ENCODE data around the gene SV2B.

SV2B gene

DNA sequence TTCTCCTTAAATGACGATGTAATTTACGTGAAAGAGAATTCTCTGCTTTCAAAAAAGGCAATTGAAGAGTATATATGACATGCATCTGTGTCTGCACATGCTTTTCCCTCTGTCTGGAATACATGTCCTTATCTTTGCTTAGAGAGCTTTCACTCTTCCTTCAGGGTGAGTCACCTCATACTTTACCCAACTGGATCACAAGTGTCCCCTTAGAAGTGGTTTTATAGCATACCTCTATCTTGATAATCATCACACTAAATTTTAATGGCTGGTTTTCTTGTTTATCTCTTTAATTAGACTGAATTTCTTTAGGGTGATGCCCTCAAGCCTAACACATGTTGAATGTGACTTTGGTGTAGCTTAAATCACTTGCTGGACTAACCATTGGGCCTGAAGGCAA lies 178.9 kb downstream of the SV2B start:
- no peak for TF ChIP-seq TAF1 (IDR thresholded peaks at IDR 0.05; ENCODE audit: borderline replicate concordance, insufficient read depth, low read length)

DNA sequence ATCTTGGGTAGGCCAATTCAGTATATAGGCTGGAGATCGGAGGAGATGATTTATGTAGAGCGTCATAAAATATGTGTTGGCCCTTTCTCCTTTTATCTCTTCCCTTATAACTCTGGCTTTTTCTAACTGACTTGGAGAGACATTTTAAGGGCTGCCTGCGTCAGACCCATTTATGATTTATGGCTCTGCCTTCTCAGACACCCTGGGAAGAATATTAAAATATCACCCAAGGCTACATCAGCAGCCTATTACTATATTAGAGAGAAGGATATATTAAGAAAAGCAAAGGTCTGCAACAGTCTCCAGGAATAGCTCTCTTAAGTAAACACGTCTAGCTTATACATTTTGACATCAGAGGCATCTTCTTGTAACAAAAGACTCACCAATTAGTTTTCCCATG lies 179.4 kb downstream of the SV2B start:
- TF ChIP-seq TAF1 (IDR thresholded peaks at IDR 0.05; ENCODE audit: borderline replicate concordance, insufficient read depth, low read length) (no peak), FOXP2 (optimal IDR thresholded peaks at IDR 0.05; ENCODE audit: borderline replicate concordance, extremely low read depth, extremely low read length, insufficient read depth) (no peak), POLR2AphosphoS5 (IDR thresholded peaks at IDR 0.05; ENCODE audit: low read depth, low read length) (no peak), SIN3A (IDR thresholded peaks at IDR 0.05; ENCODE audit: borderline replicate concordance, insufficient read depth, low read length) (no peak)
- TF ChIP-seq, protein P1, sequence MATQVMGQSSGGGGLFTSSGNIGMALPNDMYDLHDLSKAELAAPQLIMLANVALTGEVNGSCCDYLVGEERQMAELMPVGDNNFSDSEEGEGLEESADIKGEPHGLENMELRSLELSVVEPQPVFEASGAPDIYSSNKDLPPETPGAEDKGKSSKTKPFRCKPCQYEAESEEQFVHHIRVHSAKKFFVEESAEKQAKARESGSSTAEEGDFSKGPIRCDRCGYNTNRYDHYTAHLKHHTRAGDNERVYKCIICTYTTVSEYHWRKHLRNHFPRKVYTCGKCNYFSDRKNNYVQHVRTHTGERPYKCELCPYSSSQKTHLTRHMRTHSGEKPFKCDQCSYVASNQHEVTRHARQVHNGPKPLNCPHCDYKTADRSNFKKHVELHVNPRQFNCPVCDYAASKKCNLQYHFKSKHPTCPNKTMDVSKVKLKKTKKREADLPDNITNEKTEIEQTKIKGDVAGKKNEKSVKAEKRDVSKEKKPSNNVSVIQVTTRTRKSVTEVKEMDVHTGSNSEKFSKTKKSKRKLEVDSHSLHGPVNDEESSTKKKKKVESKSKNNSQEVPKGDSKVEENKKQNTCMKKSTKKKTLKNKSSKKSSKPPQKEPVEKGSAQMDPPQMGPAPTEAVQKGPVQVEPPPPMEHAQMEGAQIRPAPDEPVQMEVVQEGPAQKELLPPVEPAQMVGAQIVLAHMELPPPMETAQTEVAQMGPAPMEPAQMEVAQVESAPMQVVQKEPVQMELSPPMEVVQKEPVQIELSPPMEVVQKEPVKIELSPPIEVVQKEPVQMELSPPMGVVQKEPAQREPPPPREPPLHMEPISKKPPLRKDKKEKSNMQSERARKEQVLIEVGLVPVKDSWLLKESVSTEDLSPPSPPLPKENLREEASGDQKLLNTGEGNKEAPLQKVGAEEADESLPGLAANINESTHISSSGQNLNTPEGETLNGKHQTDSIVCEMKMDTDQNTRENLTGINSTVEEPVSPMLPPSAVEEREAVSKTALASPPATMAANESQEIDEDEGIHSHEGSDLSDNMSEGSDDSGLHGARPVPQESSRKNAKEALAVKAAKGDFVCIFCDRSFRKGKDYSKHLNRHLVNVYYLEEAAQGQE (IDR thresholded peaks at IDR 0.05; ENCODE audit: insufficient read depth in 1 of 2, low read depth in 2 of 2, low read length in 2 of 2), result no peak

DNA sequence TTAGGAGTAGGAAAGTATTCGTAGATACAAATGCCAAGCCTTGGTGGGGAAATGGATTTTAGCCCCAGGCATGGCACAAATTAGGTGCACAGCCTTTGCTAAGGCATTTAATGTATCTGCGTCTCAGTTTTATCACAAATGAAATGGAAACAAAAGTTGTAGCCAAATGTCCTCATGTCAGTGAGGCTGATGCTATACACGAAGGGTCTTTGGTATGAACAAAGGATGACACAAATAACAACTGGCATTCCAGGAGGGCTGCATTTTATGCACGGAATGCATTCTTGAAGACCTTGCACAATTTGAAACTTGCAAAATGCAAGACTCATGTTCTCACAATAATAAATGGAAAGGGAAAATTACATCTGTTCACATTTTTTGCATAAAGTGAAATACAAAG lies 181.9 kb downstream of the SV2B start:
- TF ChIP-seq SIN3A (IDR thresholded peaks at IDR 0.05; ENCODE audit: borderline replicate concordance, insufficient read depth, low read length) (no peak), FOXP2 (optimal IDR thresholded peaks at IDR 0.05; ENCODE audit: borderline replicate concordance, extremely low read depth, extremely low read length, insufficient read depth) (no peak), TAF1 (IDR thresholded peaks at IDR 0.05; ENCODE audit: borderline replicate concordance, insufficient read depth, low read length) (no peak), POLR2AphosphoS5 (IDR thresholded peaks at IDR 0.05; ENCODE audit: low read depth, low read length) (no peak)
- TF ChIP-seq, protein P1 (IDR thresholded peaks at IDR 0.05; ENCODE audit: insufficient read depth in 1 of 2, low read depth in 2 of 2, low read length in 2 of 2), result no peak

DNA sequence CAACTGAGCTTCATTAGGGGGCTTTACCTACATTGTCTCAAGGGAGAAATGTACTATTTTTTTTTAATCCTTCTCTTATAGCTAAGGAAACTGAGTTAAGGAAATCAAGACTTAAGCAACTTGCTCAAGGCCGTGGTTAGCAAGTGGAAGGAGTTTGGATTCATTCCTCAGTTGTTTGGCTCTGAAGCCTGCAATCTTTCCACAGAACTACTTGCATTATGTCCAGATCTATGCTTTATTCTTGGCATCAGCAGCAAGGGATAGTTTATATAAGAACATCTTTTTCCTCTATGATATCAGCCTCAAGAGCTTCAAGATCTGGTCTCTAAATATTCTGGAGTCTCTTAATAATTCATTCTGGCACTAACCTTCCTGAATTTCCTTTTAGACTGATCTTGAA lies 182.4 kb downstream of the SV2B start:
- no peak for TF ChIP-seq SIN3A (IDR thresholded peaks at IDR 0.05; ENCODE audit: borderline replicate concordance, insufficient read depth, low read length)
- no peak for TF ChIP-seq TAF1 (IDR thresholded peaks at IDR 0.05; ENCODE audit: borderline replicate concordance, insufficient read depth, low read length)
- TF ChIP-seq, protein P1 (IDR thresholded peaks at IDR 0.05; ENCODE audit: insufficient read depth in 1 of 2, low read depth in 2 of 2, low read length in 2 of 2), result no peak
- TF ChIP-seq FOXP2 (optimal IDR thresholded peaks at IDR 0.05; ENCODE audit: borderline replicate concordance, extremely low read depth, extremely low read length, insufficient read depth), result no peak
- no peak for TF ChIP-seq POLR2AphosphoS5 (IDR thresholded peaks at IDR 0.05; ENCODE audit: low read depth, low read length)

DNA sequence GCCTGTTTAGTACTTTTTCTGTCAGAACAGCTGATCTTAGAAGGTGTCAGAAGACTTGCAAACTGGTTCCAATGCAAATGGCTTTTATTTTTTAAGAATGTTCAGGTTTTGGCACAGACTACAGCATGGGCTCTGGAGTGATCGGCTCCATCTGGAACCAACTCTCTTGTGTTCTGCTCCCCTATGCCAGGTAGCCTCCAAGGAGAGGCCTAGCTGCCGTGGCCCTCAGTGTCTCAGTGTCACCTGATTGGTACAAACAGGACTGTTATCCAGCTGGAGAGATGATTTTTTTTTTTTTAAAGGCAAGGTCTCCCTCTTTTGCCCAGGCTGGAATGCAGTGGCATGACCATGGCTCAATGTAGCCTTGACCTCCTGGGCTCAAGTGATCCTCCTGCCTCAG lies 183.1 kb downstream of the SV2B start:
- TF ChIP-seq FOXP2 (optimal IDR thresholded peaks at IDR 0.05; ENCODE audit: borderline replicate concordance, extremely low read depth, extremely low read length, insufficient read depth) (no peak), SIN3A (IDR thresholded peaks at IDR 0.05; ENCODE audit: borderline replicate concordance, insufficient read depth, low read length) (no peak), TAF1 (IDR thresholded peaks at IDR 0.05; ENCODE audit: borderline replicate concordance, insufficient read depth, low read length) (no peak), POLR2AphosphoS5 (IDR thresholded peaks at IDR 0.05; ENCODE audit: low read depth, low read length) (no peak)
- TF ChIP-seq, protein P1 (IDR thresholded peaks at IDR 0.05; ENCODE audit: insufficient read depth in 1 of 2, low read depth in 2 of 2, low read length in 2 of 2), result no peak

Measured in PFSK-1 (cell line).